Esophagus muscularis mucosa (tissue), 4 donors: ENCODE data around the gene NOX3. TPM values are rescaled to one million over a fixed set of nuclear protein-coding genes. Genes with fewer than 3 reads are reported as not detected.

ENCODE experiments used
- DNase-seq: peaks from one replicate; pipeline ENCODE4 v3.0.0-alpha.2; 2017; ENCODE audit errors: extremely low spot score
- H3K27ac ChIP-seq, 4 donors: fragments of 200-600 bp; sonication (generic); replicated peaks in 1 of 4; 1 replicate in 3 of 4; 2 replicates in 1 of 4; pipeline ENCODE4 v1.5.1; 2016 to 2019; ENCODE audit warnings: mild to moderate bottlenecking in 1 of 4
- H3K27me3 ChIP-seq, 4 donors: fragments of 200-600 bp; sonication (generic); one replicate each; pipeline versions ENCODE4 v1.5.1 to v1.6.0; 2016 to 2019
- H3K36me3 ChIP-seq, 4 donors: fragments of 200-600 bp; sonication (generic); one replicate each; pipeline ENCODE4 v1.5.1; 2016 to 2019
- H3K4me1 ChIP-seq, 4 donors: fragments of 200-600 bp; sonication (generic); one replicate each; pipeline ENCODE4 v1.5.1; 2016 to 2019
- H3K4me3 ChIP-seq, 4 donors: fragments of 200-600 bp; sonication (generic); 1 replicate in 2 of 4; 2 replicates in 2 of 4; pipeline ENCODE4 v1.5.1; 2016 to 2019; ENCODE audit warnings: mild to moderate bottlenecking in 4 of 4, moderate library complexity in 1 of 4
- H3K9me3 ChIP-seq, 4 donors: fragments of 200-600 bp; sonication (generic); 1 replicate in 3 of 4; 2 replicates in 1 of 4; pipeline ENCODE4 v1.5.1; 2016 to 2019
- CTCF ChIP-seq, 3 experiments: fragments of 200-600 bp in 2 of 3; fragments of 450-650 bp in 1 of 3; sonication (generic) in 2 of 3; IDR thresholded peaks; one replicate each; pipeline ENCODE4 v1.5.1; 2017 to 2019; ENCODE audit warnings: antibody characterized with exemption in 3 of 3, mild to moderate bottlenecking in 2 of 3, moderate library complexity in 1 of 3
- EP300 ChIP-seq: sonication (generic); formaldehyde crosslinking; IDR thresholded peaks from one replicate; pipeline ENCODE4 v1.6.1; 2017; ENCODE audit warnings: antibody characterized with exemption
- POLR2A ChIP-seq: fragments of 450-650 bp; IDR thresholded peaks from one replicate; pipeline ENCODE4 v1.6.1; 2017; ENCODE audit warnings: antibody characterized with exemption, moderate library complexity, mild to moderate bottlenecking, low read depth
- POLR2AphosphoS5 ChIP-seq, 2 donors: sonication (generic); formaldehyde crosslinking; IDR thresholded peaks; one replicate each; pipeline ENCODE4 v1.6.1; 2017; ENCODE audit warnings: antibody characterized with exemption in 2 of 2
- WGBS: methylation state at CpG from one replicate; pipeline ENCODE4 v1.1.5; 2018; 5-methylcytosine and 5-hydroxymethylcytosine counted together
- intact Hi-C: fragments of 100-400 bp; cut with DNase I; formaldehyde crosslinking; loops from one replicate; pipeline ENCODE4 v1.15.1; 2023
- total RNA-seq, 4 donors: library from RNA; depleted of rRNA; stranded (reverse); fragments of >200 nt; gene quantifications; one replicate each; pipeline versions ENCODE4 v1.1.0 to v1.2.1, GENCODE V29; 2016

NOX3 gene
- total RNA-seq, 4 donors from 2014 or later = not detected

GRCh38 chr6:155347800-155348199 is 107.8 kb downstream of the NOX3 start:
- no peak for DNase-seq
- H3K4me3 ChIP-seq = no peak overlapping the region
- no peak overlapping the region for H3K27ac ChIP-seq
- H3K9me3 ChIP-seq = peaks cover 0 to 29% (median 5%) of the 10 kb centered on the region in 4 donors
- H3K27me3 ChIP-seq = no peaks in the 10 kb centered on the region
- TF ChIP-seq EP300 (no peak), CTCF (IDR thresholded peaks at IDR 0.05) (no peak), POLR2A (no peak), POLR2AphosphoS5 (IDR thresholded peaks at IDR 0.05) (no peak)
- 60% methylated on average over 1 of the region's 1 CpG for WGBS
- H3K36me3 ChIP-seq = no peaks in the 10 kb centered on the region
- intact Hi-C loops = no loop called here
- no peaks in the 10 kb centered on the region for H3K4me1 ChIP-seq

- no peak for DNase-seq
- H3K9me3 ChIP-seq = peaks cover 0 to 26% (median 5%) of the 10 kb centered on the region in 4 donors
- H3K4me3 ChIP-seq = no peak overlapping the region
- intact Hi-C loops = no loop called here
- H3K27me3 ChIP-seq = no peaks in the 10 kb centered on the region
- TF ChIP-seq POLR2AphosphoS5 (IDR thresholded peaks at IDR 0.05) (no peak), CTCF (IDR thresholded peaks at IDR 0.05) (no peak), EP300 (no peak), POLR2A (no peak)
- no peak overlapping the region for H3K27ac ChIP-seq
- no peaks in the 10 kb centered on the region for H3K36me3 ChIP-seq
- no peaks in the 10 kb centered on the region for H3K4me1 ChIP-seq
Measured at GRCh38 chr6:155346957-155347356, 108.7 kb downstream of the NOX3 start.

Other genes with a start within 250 kb of the NOX3 start
- not detected for gene CLDN20, start 191.8 kb downstream of the NOX3 start, total RNA-seq
- gene TFB1M, start 141.4 kb downstream of the NOX3 start, total RNA-seq = 10 to 100 TPM in 3 of 4 donors, 1 to 10 TPM in 1; 6.5 to 15.4 (median 12.2) TPM